GM12874 (cell line): ENCODE measurements around the gene HECTD4.

Experiments
- TF ChIP-seq, protein P1 (sequence below): IDR thresholded peaks from 2 replicates; pipeline ENCODE4 v1.5.1; 2011; ENCODE audit warnings: low read depth, mild to moderate bottlenecking, control low read depth, low read length, moderate library complexity; ENCODE audit not compliant: insufficient read depth

HECTD4 gene

GRCh38 chr12:112357214-112357613, 25.0 kb downstream of the HECTD4 start:
- TF ChIP-seq, protein P1, sequence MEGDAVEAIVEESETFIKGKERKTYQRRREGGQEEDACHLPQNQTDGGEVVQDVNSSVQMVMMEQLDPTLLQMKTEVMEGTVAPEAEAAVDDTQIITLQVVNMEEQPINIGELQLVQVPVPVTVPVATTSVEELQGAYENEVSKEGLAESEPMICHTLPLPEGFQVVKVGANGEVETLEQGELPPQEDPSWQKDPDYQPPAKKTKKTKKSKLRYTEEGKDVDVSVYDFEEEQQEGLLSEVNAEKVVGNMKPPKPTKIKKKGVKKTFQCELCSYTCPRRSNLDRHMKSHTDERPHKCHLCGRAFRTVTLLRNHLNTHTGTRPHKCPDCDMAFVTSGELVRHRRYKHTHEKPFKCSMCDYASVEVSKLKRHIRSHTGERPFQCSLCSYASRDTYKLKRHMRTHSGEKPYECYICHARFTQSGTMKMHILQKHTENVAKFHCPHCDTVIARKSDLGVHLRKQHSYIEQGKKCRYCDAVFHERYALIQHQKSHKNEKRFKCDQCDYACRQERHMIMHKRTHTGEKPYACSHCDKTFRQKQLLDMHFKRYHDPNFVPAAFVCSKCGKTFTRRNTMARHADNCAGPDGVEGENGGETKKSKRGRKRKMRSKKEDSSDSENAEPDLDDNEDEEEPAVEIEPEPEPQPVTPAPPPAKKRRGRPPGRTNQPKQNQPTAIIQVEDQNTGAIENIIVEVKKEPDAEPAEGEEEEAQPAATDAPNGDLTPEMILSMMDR, result no peak

GRCh38 chr12:112354399-112354798, 27.8 kb downstream of the HECTD4 start:
- TF ChIP-seq, protein P1, result no peak

GRCh38 chr12:112353393-112353792, 28.8 kb downstream of the HECTD4 start:
- TF ChIP-seq, protein P1, result no peak

DNA sequence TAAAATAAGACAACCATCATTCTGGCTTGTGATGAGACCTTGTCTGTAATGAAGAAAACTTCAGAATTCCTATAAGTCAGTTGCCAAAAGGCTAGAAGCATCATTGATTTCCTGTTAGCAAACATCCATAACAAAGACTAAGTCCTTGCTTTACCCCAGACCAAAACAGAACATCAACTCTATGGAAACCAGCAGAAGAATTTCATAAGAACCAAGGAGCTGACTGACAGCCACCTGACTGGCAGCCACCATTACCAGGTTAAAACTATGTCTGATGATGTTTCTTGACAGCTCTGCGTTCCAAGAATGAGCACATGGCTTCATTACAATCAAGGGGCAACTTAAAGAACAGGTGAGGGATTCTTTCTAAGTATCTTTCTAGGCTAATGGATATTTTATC, 29.3 kb downstream of the HECTD4 start:
- TF ChIP-seq, protein P1, result no peak

GRCh38 chr12:112350593-112351592, 31.3 kb downstream of the HECTD4 start:
- TF ChIP-seq, protein P1, result no peak

GRCh38 chr12:112349431-112349830, 32.8 kb downstream of the HECTD4 start:
- TF ChIP-seq, protein P1, result no peak

GRCh38 chr12:112347581-112347982, 34.6 kb downstream of the HECTD4 start:
- TF ChIP-seq, protein P1, result no peak
